Measurements from ENCODE around the gene KLHDC8A. TPM values are rescaled to one million over a fixed set of nuclear protein-coding genes. Genes with fewer than 3 reads are reported as not detected.

KLHDC8A gene
- polyA plus RNA-seq, 1 experiment: not detected

DNA sequence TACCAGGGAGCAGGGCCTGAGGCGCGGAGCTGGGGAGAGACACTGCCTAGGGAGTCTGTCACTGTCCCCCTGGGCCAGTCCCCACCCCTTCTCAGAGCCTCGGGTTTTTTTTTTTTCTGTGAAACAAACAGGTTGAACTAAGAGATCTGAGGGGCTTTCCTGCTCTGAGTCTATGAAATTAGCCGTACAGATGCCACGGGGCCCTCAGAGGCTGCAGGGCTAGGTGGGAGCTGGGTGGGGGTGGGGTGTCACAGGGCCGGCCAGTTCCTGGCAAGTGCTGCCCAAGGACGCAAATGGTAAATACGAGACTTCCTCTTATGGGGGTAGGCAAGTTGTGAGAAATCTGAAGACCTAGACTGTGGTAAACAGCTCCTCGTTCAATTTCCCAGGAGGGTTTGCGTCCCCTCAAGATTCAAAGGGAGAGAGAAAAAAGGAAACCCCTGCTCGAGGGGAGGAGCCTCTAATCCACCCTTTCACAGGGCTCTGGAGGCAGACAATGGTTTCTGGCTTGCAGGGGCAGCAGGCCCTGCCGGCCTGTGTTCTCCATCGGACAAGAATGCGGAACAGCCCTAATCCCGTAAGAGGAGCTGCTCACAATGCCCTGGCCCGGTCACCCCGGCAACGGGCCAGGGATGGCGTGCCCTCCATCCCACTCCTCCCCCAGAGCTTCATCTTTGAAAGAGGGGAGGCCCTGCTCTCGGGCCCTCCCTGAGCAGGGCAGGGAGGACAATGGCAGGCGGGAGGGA, 43.0 kb downstream of the KLHDC8A start:
- CTCF ChIA-PET: interaction anchor here (0.7 to 2.2 kb wide), 4 partner anchors 12 to 40 kb away, joined by 3 to 24 read pairs (median 4); no protein-coding TSS in a partner anchor
- no peak for DNase-seq (ENCODE audit: low read depth)
- POLR2A ChIA-PET: no interaction called here
- H3K4me3 ChIP-seq (ENCODE audit: low read depth, low read length): no peak overlapping the region
- H3K36me3 ChIP-seq (ENCODE audit: control insufficient read depth, insufficient read depth, low read length): peaks cover 22% of the 10 kb centered on the region
- no peak for TF ChIP-seq CTCF (IDR thresholded peaks at IDR 0.05; ENCODE audit: insufficient read depth, low read depth, low read length)
- H3K27me3 ChIP-seq (ENCODE audit: control insufficient read depth, insufficient read depth, low read length): no peaks in the 10 kb centered on the region

DNA sequence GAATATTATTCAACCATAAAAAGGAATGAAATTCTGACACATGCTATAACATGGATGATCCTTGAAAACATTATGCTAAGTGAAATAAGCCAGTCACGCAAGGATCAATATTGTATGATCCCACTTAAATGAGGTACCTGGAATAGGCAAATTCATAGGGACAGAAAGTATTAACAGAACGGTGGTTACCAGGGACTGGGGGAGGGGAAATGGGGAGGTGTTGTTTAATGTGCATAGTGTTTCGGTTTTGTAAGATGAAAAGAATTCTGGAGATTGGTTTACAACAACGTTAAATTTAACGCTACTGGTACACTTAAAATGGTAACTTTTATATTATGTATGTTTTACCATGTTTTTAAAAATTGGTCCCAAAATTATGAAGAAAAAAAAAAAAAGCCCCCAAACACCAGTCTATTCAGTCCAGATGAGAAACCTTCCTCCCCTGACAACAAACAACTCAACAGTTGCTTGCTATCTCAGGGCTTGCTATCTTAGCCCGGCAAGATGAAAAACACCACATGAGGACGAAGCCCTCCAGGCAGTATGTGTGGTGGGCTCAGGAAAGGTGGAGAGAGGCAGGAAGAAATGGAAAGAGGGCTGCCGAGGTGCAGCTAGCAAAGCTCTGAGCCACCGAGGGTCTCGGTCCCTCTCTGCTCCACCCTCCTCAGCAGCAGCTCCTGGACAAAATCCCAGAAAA, 43.7 kb downstream of the KLHDC8A start:
- no peak for TF ChIP-seq CTCF (IDR thresholded peaks at IDR 0.05; ENCODE audit: insufficient read depth, low read depth, low read length)
- H3K36me3 ChIP-seq (ENCODE audit: control insufficient read depth, insufficient read depth, low read length): peaks cover 29% of the 10 kb centered on the region
- ChIA-PET POLR2A (no interaction called here), CTCF (interaction anchor here (1.3 to 2.2 kb wide), 3 partner anchors 12 to 39 kb away, joined by 3 to 24 read pairs (median 5); no protein-coding TSS in a partner anchor)
- no peak overlapping the region for H3K4me3 ChIP-seq (ENCODE audit: low read depth, low read length)
- DNase-seq (ENCODE audit: low read depth): no peak
- H3K27me3 ChIP-seq (ENCODE audit: control insufficient read depth, insufficient read depth, low read length): no peaks in the 10 kb centered on the region

DNA sequence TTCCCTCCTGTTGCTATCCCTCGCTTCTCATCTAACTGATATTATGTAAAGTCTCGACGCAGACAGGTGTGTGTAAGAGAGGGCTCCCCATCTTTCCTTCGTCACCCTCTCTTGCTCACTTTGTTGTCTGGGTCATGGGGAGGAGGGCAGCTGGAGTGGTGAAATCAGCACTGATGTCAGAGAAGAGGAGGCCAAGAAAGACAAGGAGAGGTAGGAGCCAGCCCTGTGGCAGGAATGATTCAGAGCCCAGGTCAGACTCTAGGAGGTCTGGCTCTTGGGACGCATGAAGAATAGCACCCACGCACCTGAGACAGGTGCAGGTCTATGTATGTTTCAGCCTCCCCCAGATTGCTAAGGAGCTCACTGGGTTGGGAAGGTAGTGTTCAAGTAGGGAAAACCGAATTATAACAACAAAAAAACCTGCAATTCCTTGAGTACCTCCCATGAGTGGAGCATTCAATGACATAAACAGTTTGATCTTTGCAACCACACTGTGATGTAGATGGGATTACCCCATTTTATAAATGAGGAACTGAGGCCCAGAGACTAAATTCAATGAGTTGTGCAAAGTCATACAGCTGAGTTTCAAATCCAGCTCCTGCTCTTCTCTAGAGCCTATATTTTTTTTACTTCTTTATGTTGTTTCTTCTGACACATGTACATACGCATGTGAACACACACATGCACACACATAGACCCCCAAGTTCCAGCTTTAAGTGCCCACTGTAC, 45.6 kb downstream of the KLHDC8A start:
- no peak overlapping the region for H3K4me3 ChIP-seq (ENCODE audit: low read depth, low read length)
- no peaks in the 10 kb centered on the region for H3K27me3 ChIP-seq (ENCODE audit: control insufficient read depth, insufficient read depth, low read length)
- ChIA-PET POLR2A (no interaction called here), CTCF (interaction anchor here (0.8 to 3.5 kb wide), 3 partner anchors 14 to 38 kb away, joined by 3 to 14 read pairs (median 4); no protein-coding TSS in a partner anchor)
- no peak for TF ChIP-seq CTCF (IDR thresholded peaks at IDR 0.05; ENCODE audit: insufficient read depth, low read depth, low read length)
- DNase-seq (ENCODE audit: low read depth): no peak
- H3K36me3 ChIP-seq (ENCODE audit: control insufficient read depth, insufficient read depth, low read length): peaks cover 42% of the 10 kb centered on the region

DNA sequence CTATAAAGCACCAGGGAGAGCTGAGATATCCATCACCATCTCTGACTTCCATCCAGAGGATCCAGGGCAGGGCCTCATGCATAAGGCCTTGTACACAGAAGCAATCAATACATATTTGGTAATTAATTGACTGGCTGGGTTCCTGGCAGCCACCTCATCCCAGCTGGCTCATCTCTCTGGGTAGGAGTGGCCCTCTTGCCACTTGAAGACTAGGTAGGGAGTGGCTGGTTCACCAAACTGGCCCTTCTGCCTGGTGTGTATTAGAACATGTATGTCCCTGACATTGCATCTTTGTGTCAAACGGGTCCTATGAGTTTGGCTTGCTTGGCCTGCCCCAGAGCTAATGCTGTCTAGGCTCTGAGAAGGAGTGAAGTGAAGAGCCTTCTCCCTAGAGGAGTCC, 47.0 kb downstream of the KLHDC8A start:
- CTCF ChIA-PET: interaction anchor here (1.1 to 3.5 kb wide), 2 partner anchors 12 to 36 kb away, joined by 6 to 14 read pairs; partner anchors contain the start of gene NUAK2
- Histone ChIP-seq H3K4me3 (ENCODE audit: low read depth, low read length) (no peak overlapping the region), H3K36me3 (ENCODE audit: control insufficient read depth, insufficient read depth, low read length) (peaks cover 50% of the 10 kb centered on the region), H3K27me3 (ENCODE audit: control insufficient read depth, insufficient read depth, low read length) (no peaks in the 10 kb centered on the region)
- DNase-seq (ENCODE audit: low read depth): no peak
- TF ChIP-seq CTCF (IDR thresholded peaks at IDR 0.05; ENCODE audit: insufficient read depth, low read depth, low read length): no peak
- POLR2A ChIA-PET: no interaction called here
